ENCODE data around the gene PRND.

Gene PRND

GRCh38 chr20:4748847-4749246, 27.1 kb downstream of the PRND start:
- no peaks in the 10 kb centered on the region for H3K9me2 ChIP-seq (replicated peaks; ENCODE audit: insufficient read depth, low read length)
- no peak for DNase-seq
- H3F3A ChIP-seq (ENCODE audit: insufficient read depth, low read length), result no peaks in the 10 kb centered on the region
- no peak overlapping the region for H2AFZ ChIP-seq (ENCODE audit: low read length)
- TF ChIP-seq EZH2phosphoT487 (IDR thresholded peaks at IDR 0.05; ENCODE audit: low read length) (no peak), EZH2 (optimal IDR thresholded peaks at IDR 0.05; ENCODE audit: low read depth, low read length) (no peak)
- TF ChIP-seq, protein P1, sequence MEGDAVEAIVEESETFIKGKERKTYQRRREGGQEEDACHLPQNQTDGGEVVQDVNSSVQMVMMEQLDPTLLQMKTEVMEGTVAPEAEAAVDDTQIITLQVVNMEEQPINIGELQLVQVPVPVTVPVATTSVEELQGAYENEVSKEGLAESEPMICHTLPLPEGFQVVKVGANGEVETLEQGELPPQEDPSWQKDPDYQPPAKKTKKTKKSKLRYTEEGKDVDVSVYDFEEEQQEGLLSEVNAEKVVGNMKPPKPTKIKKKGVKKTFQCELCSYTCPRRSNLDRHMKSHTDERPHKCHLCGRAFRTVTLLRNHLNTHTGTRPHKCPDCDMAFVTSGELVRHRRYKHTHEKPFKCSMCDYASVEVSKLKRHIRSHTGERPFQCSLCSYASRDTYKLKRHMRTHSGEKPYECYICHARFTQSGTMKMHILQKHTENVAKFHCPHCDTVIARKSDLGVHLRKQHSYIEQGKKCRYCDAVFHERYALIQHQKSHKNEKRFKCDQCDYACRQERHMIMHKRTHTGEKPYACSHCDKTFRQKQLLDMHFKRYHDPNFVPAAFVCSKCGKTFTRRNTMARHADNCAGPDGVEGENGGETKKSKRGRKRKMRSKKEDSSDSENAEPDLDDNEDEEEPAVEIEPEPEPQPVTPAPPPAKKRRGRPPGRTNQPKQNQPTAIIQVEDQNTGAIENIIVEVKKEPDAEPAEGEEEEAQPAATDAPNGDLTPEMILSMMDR (IDR thresholded peaks at IDR 0.05; ENCODE audit: low read length), result no peak
- H3K9me3 ChIP-seq (replicated peaks; ENCODE audit: insufficient read depth, low read length), result no peaks in the 10 kb centered on the region
- no peak overlapping the region for H3K4me2 ChIP-seq (ENCODE audit: low read depth, low read length)
- H3K79me2 ChIP-seq (ENCODE audit: low read length), result no peaks in the 10 kb centered on the region
- no peaks in the 10 kb centered on the region for H3K36me3 ChIP-seq (replicated peaks; ENCODE audit: insufficient read depth, low read length)
- H3K9ac ChIP-seq (ENCODE audit: low read length), result no peak overlapping the region
- H3K4me1 ChIP-seq (ENCODE audit: low read length), result no peaks in the 10 kb centered on the region
- no peak overlapping the region for H3K27ac ChIP-seq (ENCODE audit: low read length)
- no peak overlapping the region for H3K4me3 ChIP-seq (ENCODE audit: low read length)
- H3K27me3 ChIP-seq (replicated peaks; ENCODE audit: insufficient read depth, low read length), result no peaks in the 10 kb centered on the region
- H4K20me1 ChIP-seq (ENCODE audit: insufficient read depth, low read length), result no peaks in the 10 kb centered on the region

GRCh38 chr20:4749326-4749725, 27.6 kb downstream of the PRND start:
- TF ChIP-seq EZH2 (optimal IDR thresholded peaks at IDR 0.05; ENCODE audit: low read depth, low read length) (no peak), EZH2phosphoT487 (IDR thresholded peaks at IDR 0.05; ENCODE audit: low read length) (no peak)
- TF ChIP-seq, protein P1 (IDR thresholded peaks at IDR 0.05; ENCODE audit: low read length), result no peak
- no peaks in the 10 kb centered on the region for H3K79me2 ChIP-seq (ENCODE audit: low read length)
- no peaks in the 10 kb centered on the region for H3K9me3 ChIP-seq (replicated peaks; ENCODE audit: insufficient read depth, low read length)
- no peak overlapping the region for H3K9ac ChIP-seq (ENCODE audit: low read length)
- no peak for DNase-seq
- H2AFZ ChIP-seq (ENCODE audit: low read length), result no peak overlapping the region
- no peak overlapping the region for H3K4me3 ChIP-seq (ENCODE audit: low read length)
- H3K27ac ChIP-seq (ENCODE audit: low read length), result no peak overlapping the region
- no peaks in the 10 kb centered on the region for H3K27me3 ChIP-seq (replicated peaks; ENCODE audit: insufficient read depth, low read length)
- H3K36me3 ChIP-seq (replicated peaks; ENCODE audit: insufficient read depth, low read length), result no peaks in the 10 kb centered on the region
- H3K4me1 ChIP-seq (ENCODE audit: low read length), result no peaks in the 10 kb centered on the region
- no peaks in the 10 kb centered on the region for H3K9me2 ChIP-seq (replicated peaks; ENCODE audit: insufficient read depth, low read length)
- no peaks in the 10 kb centered on the region for H3F3A ChIP-seq (ENCODE audit: insufficient read depth, low read length)
- H4K20me1 ChIP-seq (ENCODE audit: insufficient read depth, low read length), result no peaks in the 10 kb centered on the region
- H3K4me2 ChIP-seq (ENCODE audit: low read depth, low read length), result no peak overlapping the region

GRCh38 chr20:4750381-4750780, 28.7 kb downstream of the PRND start:
- Histone ChIP-seq H3K79me2 (ENCODE audit: low read length) (no peaks in the 10 kb centered on the region), H3K27me3 (replicated peaks; ENCODE audit: insufficient read depth, low read length) (no peaks in the 10 kb centered on the region), H4K20me1 (ENCODE audit: insufficient read depth, low read length) (no peaks in the 10 kb centered on the region), H3K9me3 (replicated peaks; ENCODE audit: insufficient read depth, low read length) (no peaks in the 10 kb centered on the region), H3K36me3 (replicated peaks; ENCODE audit: insufficient read depth, low read length) (no peaks in the 10 kb centered on the region), H3F3A (ENCODE audit: insufficient read depth, low read length) (no peaks in the 10 kb centered on the region), H3K9ac (ENCODE audit: low read length) (no peak overlapping the region), H3K27ac (ENCODE audit: low read length) (no peak overlapping the region), H3K4me3 (ENCODE audit: low read length) (no peak overlapping the region), H3K4me2 (ENCODE audit: low read depth, low read length) (no peak overlapping the region), H3K4me1 (ENCODE audit: low read length) (no peaks in the 10 kb centered on the region), H2AFZ (ENCODE audit: low read length) (no peak overlapping the region), H3K9me2 (replicated peaks; ENCODE audit: insufficient read depth, low read length) (no peaks in the 10 kb centered on the region)
- no peak for DNase-seq
- TF ChIP-seq, protein P1 (IDR thresholded peaks at IDR 0.05; ENCODE audit: low read length), result no peak
- no peak for TF ChIP-seq EZH2phosphoT487 (IDR thresholded peaks at IDR 0.05; ENCODE audit: low read length)
- TF ChIP-seq EZH2 (optimal IDR thresholded peaks at IDR 0.05; ENCODE audit: low read depth, low read length), result no peak

Data from MM.1S (cell line).